ENCODE results near the gene JMJD6. TPM values are rescaled to one million over a fixed set of nuclear protein-coding genes. Genes with fewer than 3 reads are reported as not detected.

The JMJD6 gene
- total and polyA plus RNA-seq, 2 experiments from 2014 or later: 11.4 to 12.8 TPM

- no peak overlapping the region for H3K27ac Mint-ChIP-seq
- peaks cover 18% of the 10 kb centered on the region for H3K4me1 Mint-ChIP-seq
- no peaks in the 10 kb centered on the region for H3K9me3 Mint-ChIP-seq
- H4K20me1 ChIP-seq (replicated peaks; ENCODE audit: insufficient read depth): peaks cover 4% of the 10 kb centered on the region; the same call in 1 of the 2 replicates
- H3K4me1 ChIP-seq (ENCODE audit: insufficient read depth): peaks cover 15% of the 10 kb centered on the region
- peaks cover 31% of the 10 kb centered on the region; the same call in 2 of the 3 replicates for H3K36me3 Mint-ChIP-seq (ENCODE audit: low read depth)
- DNase-seq (ENCODE audit: low spot score): no peak
- H3K27me3 ChIP-seq (ENCODE audit: insufficient read depth): peaks cover 9% of the 10 kb centered on the region
- no peak overlapping the region for H3K4me3 ChIP-seq
- H3K4me3 Mint-ChIP-seq: no peak overlapping the region
- H3F3A ChIP-seq (replicated peaks; ENCODE audit: low read depth): peaks cover 6% of the 10 kb centered on the region; the same call in 1 of the 2 replicates
- H2AFZ ChIP-seq: no peak overlapping the region
- 0 out of 2 replicates have a peak, but pooled peaks cover 4% of the 10 kb centered on the region for H3K79me2 ChIP-seq (replicated peaks; ENCODE audit: insufficient read depth)
- no peaks in the 10 kb centered on the region for H3K9me2 ChIP-seq (ENCODE audit: insufficient read depth)
- peaks cover 17% of the 10 kb centered on the region for H3K36me3 ChIP-seq (ENCODE audit: insufficient read depth)
- TF ChIP-seq JUNB (IDR thresholded peaks at IDR 0.05; ENCODE audit: unreplicated experiment) (no peak), STAT1 (IDR thresholded peaks at IDR 0.05; ENCODE audit: unreplicated experiment) (no peak), ETS1 (IDR thresholded peaks at IDR 0.05) (no peak), CREB1 (CRISPR knock-in tag; IDR thresholded peaks at IDR 0.05; ENCODE audit: low read depth) (no peak), CTCF (conservative IDR thresholded peaks at IDR 0.05; ENCODE audit: low read depth in 2 of 2) (no peak), NANOG (IDR thresholded peaks at IDR 0.05; ENCODE audit: borderline replicate concordance) (no peak), ZNF331 (CRISPR knock-in tag; IDR thresholded peaks at IDR 0.05; ENCODE audit: low read depth) (no peak), POLR2AphosphoS5 (IDR thresholded peaks at IDR 0.05; ENCODE audit: low read depth) (no peak), ZNF114 (CRISPR knock-in tag; IDR thresholded peaks at IDR 0.05) (no peak)
- TF ChIP-seq, protein P1, sequence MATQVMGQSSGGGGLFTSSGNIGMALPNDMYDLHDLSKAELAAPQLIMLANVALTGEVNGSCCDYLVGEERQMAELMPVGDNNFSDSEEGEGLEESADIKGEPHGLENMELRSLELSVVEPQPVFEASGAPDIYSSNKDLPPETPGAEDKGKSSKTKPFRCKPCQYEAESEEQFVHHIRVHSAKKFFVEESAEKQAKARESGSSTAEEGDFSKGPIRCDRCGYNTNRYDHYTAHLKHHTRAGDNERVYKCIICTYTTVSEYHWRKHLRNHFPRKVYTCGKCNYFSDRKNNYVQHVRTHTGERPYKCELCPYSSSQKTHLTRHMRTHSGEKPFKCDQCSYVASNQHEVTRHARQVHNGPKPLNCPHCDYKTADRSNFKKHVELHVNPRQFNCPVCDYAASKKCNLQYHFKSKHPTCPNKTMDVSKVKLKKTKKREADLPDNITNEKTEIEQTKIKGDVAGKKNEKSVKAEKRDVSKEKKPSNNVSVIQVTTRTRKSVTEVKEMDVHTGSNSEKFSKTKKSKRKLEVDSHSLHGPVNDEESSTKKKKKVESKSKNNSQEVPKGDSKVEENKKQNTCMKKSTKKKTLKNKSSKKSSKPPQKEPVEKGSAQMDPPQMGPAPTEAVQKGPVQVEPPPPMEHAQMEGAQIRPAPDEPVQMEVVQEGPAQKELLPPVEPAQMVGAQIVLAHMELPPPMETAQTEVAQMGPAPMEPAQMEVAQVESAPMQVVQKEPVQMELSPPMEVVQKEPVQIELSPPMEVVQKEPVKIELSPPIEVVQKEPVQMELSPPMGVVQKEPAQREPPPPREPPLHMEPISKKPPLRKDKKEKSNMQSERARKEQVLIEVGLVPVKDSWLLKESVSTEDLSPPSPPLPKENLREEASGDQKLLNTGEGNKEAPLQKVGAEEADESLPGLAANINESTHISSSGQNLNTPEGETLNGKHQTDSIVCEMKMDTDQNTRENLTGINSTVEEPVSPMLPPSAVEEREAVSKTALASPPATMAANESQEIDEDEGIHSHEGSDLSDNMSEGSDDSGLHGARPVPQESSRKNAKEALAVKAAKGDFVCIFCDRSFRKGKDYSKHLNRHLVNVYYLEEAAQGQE (IDR thresholded peaks at IDR 0.05; ENCODE audit: unreplicated experiment): no peak
- TF ChIP-seq, protein P2, sequence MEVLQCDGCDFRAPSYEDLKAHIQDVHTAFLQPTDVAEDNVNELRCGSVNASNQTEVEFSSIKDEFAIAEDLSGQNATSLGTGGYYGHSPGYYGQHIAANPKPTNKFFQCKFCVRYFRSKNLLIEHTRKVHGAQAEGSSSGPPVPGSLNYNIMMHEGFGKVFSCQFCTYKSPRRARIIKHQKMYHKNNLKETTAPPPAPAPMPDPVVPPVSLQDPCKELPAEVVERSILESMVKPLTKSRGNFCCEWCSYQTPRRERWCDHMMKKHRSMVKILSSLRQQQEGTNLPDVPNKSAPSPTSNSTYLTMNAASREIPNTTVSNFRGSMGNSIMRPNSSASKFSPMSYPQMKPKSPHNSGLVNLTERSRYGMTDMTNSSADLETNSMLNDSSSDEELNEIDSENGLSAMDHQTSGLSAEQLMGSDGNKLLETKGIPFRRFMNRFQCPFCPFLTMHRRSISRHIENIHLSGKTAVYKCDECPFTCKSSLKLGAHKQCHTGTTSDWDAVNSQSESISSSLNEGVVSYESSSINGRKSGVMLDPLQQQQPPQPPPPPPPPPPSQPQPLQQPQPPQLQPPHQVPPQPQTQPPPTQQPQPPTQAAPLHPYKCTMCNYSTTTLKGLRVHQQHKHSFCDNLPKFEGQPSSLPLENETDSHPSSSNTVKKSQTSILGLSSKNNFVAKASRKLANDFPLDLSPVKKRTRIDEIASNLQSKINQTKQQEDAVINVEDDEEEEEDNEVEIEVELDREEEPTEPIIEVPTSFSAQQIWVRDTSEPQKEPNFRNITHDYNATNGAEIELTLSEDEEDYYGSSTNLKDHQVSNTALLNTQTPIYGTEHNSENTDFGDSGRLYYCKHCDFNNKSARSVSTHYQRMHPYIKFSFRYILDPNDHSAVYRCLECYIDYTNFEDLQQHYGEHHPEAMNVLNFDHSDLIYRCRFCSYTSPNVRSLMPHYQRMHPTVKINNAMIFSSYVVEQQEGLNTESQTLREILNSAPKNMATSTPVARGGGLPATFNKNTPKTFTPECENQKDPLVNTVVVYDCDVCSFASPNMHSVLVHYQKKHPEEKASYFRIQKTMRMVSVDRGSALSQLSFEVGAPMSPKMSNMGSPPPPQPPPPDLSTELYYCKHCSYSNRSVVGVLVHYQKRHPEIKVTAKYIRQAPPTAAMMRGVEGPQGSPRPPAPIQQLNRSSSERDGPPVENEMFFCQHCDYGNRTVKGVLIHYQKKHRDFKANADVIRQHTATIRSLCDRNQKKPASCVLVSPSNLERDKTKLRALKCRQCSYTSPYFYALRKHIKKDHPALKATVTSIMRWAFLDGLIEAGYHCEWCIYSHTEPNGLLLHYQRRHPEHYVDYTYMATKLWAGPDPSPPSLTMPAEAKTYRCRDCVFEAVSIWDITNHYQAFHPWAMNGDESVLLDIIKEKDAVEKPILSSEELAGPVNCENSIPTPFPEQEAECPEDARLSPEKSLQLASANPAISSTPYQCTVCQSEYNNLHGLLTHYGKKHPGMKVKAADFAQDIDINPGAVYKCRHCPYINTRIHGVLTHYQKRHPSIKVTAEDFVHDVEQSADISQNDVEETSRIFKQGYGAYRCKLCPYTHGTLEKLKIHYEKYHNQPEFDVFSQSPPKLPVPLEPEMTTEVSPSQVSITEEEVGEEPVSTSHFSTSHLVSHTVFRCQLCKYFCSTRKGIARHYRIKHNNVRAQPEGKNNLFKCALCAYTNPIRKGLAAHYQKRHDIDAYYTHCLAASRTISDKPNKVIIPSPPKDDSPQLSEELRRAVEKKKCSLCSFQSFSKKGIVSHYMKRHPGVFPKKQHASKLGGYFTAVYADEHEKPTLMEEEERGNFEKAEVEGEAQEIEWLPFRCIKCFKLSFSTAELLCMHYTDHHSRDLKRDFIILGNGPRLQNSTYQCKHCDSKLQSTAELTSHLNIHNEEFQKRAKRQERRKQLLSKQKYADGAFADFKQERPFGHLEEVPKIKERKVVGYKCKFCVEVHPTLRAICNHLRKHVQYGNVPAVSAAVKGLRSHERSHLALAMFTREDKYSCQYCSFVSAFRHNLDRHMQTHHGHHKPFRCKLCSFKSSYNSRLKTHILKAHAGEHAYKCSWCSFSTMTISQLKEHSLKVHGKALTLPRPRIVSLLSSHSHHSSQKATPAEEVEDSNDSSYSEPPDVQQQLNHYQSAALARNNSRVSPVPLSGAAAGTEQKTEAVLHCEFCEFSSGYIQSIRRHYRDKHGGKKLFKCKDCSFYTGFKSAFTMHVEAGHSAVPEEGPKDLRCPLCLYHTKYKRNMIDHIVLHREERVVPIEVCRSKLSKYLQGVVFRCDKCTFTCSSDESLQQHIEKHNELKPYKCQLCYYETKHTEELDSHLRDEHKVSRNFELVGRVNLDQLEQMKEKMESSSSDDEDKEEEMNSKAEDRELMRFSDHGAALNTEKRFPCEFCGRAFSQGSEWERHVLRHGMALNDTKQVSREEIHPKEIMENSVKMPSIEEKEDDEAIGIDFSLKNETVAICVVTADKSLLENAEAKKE (CRISPR knock-in tag; IDR thresholded peaks at IDR 0.05): no peak
- no peak for ATAC-seq
- H3K27ac ChIP-seq (ENCODE audit: low read depth): no peak overlapping the region
- H3K4me2 ChIP-seq: no peak overlapping the region
- peaks cover 21% of the 10 kb centered on the region for H3K27me3 Mint-ChIP-seq (ENCODE audit: insufficient read depth, low read depth, poor library complexity)
These were observed 12.1 kb downstream of the JMJD6 start for GRCh38 chr17:76714336-76714735.

Measured in GM23338 (cell line).